GM18861 (cell line): ENCODE results near the gene PRKCA.
"Not testable (repeated sequence)": the region's sequence is repeated elsewhere in the genome, so short reads cannot be mapped to it uniquely, and the experiment has no call there.

Source experiments
- ATAC-seq: cut with Tn5 transposase; IDR thresholded peaks from one replicate; pipeline ENCODE4 v1.9.1; 2021; ENCODE audit not compliant: unreplicated experiment

Gene PRKCA

DNA sequence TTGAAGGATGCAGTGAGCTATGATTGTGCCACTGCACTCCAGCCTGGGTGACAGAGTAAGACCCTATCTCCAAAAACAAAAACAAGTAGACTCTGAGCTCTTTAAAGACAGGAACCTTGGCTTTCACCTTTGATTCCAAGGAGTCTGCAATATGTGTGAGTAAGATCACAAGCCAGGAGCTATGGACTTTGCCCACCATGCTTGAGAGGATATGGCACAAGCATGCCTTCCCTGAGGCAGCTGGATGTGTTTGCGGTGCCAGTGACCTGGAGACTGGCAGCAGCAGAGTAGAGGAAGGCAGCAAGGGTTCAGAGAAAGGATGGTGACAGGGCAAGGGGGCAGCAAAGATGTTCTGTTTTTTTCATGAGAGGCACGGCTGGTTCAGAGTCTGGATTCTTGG, 14.5 kb upstream of the PRKCA start:
- ATAC-seq: no peak

DNA sequence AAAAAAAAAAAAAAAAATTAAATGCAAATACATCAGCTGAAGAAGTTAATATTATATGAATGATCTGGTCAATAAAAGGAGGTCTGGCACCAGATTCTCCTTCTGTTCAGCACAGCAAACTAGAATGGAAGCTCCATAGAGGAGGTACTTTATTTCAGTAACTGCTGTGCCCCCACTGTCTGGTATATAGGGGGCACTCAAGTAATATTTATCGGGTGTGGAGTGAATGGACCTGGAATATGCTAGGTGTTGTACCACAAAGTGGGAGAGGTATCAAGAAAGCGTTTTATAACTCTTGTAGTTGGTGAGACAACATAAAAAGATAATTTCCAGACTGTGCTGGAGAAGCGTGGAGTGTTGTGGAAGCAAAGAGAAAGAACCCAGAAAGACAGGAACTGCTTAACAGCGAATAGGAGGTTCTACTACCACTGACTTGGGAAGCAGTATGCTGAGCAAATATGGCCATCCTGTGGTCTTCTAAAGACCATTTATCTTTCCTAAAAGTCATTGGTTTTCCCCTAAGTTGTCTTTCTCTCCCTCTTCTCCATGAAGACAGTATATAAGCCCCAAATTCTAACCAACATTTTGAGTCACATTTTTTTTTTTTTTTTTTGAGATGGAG, 12.2 kb upstream of the PRKCA start:
- ATAC-seq: no peak

DNA sequence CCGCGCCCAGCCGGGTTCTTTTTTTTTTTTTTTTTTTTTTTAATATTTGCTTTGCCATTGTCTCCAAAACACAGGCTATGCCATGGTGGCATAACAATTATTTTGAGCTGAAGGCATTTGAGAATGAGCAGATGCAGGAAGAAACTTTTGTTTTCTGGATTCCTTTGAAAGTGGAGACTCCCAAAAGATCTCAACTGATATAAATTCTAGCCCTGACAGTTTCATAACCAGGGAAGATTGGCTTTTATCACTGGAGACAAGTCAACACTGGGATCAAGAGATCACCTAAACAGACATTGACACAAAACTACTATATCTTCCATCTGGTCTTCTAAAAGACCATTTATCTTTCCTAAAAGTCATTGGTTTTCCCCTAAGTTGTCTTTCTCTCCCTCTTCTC, 10.1 kb upstream of the PRKCA start:
- no peak for ATAC-seq

DNA sequence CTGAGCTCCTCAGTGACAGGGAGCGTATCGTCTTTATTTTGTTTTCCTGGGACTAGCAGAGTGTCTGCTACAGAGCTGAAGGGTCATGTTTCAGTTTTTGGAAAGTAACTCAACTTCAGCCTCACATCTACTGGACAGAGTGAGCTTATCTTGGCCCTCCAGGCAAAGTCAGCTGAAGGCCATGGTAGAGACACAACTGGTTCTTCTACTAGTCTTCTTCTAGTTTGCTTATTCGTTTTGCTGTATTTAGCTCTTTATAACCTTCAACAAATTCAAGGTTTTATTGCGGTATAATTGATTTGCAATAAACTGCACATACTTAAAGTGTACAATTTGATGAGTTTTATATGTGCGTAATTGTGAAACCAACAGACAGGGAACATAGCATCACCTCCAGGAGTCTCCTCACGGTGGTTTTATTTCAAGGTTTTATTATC, 6.1 kb upstream of the PRKCA start:
- ATAC-seq: no peak

DNA sequence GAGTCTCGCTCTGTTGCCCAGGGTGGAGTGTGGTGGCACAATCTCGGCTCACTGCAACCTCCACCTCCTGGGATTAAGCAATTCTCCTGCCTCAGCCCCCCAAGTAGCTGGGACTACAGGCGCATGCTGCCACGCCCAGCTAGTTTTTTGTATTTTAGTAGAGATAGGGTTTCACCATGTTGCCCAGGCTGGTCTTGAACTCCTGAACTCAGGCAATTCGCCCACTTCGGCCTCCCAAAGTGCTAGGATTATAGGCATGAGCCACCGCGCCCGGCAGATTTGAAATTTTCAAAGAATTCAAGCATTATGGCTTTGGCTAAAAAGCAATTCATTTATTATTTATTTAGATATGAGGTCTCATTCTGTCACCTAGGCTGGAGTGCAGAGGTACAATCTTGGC, 5.0 kb upstream of the PRKCA start:
- ATAC-seq: not testable (repeated sequence)

DNA sequence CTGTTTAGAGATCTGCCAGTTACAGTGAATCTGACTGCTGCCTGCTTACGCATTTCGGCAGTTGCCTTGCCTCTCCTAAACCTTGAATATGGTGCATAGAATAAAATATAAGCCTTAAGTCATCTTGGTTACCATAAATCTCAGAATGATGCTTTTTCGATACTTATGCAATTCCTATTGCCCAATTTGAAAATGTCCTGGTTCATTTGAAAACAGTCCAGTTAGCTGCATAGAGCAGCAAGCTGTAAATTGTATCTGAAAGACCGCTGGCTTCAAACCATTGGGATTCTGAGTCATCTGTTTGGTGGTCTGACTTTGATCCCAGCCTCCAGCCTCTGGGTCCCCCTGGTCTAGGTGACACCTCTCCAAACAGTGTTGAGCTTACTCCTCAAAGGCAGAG, 2.7 kb upstream of the PRKCA start:
- no peak for ATAC-seq

DNA sequence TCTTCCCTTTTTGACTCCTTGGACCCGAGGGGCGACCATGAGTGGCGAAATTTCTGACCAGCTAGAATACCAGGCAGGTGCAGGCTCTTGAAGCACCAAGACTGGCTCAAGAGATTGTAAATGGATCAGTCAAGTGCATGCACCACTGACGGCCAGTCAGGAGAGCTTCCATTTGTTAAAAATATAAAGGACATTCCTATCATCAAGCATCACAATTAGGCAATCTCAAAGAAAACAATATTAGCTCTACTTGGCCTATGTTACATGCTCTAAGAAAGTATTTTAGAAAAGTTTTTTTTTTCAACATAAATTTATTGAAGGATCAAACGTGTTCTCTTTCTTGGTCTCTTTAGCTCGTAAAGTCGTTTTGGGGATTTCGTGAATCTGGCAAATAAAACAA, 1.5 kb upstream of the PRKCA start:
- no peak for ATAC-seq

DNA sequence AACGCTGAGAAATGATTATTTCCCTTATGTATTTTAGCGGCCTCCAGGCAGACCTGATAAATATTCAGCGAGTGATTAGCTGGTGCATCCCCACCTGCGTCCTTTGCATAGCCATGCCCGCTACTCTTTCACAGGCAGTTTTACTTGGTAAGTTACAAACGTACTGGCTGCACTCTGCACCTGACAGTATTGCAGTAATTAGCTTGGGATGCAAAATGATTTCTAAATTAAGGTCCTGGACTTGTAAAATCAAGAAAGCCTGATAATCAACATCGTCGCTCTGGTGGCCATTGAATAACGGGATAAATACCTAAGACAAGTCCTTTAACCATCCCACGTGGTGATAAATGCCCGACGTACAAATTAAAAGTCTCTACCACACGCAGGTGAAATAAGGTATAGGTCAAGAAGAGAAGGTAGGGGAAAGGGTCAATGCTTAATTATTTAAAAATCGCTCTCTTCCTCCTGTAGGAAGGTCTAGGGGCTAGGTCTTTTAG, 998 bp upstream of the PRKCA start:
- no peak for ATAC-seq

DNA sequence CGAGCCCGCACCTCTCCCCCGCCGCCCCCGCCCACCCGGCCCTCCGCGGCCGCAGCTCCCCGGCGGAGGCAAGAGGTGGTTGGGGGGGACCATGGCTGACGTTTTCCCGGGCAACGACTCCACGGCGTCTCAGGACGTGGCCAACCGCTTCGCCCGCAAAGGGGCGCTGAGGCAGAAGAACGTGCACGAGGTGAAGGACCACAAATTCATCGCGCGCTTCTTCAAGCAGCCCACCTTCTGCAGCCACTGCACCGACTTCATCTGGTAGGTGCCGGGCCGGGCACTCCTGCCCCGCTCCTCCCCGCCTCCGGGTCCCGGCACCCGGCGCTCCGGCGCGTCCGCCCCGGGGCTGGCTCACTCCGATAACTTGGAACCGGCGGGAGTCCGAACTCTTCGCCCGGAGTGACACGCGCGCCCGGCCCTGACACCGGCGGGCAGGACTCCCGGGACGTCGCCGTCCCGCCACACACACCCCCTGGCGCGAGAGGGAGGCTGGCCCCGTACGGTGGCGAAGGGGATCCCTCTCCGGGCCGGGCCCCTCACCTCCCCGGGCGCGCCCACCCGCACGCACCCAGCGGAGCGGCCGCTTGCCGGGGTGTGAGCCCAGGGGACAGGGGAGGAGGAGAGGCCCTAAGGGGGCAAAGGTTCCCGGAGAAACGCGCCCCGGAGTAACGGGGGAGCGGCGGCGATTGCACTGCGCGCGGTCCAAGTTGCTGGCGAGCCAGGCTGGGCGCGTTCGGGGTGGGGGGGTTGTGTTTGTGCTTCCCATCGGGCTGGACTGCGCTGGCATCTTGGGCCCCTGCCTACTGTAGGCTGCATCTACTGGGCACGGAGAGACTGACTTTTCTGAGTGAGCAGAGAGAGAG, 581 bp downstream of the PRKCA start:
- ATAC-seq: no peak

DNA sequence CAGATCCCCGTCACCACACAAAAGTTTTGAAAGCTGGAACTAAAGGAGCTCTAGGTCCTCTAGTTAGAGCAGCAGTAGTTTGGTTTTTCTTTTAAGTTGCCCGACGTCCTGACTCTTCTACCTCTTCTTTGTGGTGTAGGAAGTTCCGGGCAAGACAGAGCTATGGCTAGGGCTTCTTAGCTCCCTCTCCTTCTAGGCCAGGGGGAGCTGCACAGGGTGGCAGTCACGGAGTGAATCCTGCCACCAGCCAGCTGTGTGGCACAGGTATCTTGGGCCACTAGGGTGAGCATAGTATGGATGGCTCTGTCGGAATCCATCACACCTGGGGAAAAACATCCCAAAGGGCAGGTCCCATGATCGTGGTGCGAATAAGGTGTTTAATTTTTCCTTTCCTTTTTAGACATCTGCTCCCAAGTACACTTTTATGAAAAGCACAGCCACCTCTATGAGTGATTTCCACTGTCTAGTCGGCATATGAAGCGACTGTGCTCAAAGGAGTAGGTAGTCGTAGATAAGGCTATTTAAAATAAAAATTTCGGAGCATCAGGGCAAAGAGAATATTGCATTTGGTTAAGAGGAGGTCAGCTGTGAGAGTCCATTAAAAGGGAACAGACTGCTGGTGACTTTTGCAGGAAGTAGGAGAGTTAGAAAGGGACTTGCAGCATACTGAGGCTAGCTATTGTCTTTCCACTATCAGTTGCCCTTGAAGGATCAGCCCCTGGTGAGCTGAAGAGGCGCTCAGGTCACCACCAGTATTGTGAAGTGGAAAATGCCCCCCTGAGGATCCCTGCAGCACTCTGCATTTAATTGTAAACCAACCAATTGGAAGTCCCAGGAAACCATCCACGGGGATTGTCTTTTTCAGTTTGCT, 2.1 kb downstream of the PRKCA start:
- ATAC-seq: no peak

DNA sequence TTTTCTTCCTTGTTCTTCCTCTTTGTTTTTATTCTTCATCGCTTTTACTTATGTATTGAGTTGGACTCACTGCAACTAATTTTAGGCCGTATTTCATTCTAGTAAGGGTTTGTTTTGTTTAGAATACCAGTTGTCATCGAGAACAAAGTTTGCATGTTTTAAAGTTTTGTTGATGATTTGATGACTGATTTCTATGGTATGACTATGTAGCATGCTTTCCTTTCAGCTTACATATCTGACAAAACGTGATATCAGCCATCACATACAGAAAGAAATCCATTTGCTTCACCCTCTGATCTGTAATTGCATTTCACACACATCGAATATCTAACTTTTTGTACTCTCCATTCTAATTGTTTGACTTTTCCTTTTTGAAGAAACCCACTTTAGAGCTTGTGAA, 4.0 kb downstream of the PRKCA start:
- ATAC-seq: no peak

DNA sequence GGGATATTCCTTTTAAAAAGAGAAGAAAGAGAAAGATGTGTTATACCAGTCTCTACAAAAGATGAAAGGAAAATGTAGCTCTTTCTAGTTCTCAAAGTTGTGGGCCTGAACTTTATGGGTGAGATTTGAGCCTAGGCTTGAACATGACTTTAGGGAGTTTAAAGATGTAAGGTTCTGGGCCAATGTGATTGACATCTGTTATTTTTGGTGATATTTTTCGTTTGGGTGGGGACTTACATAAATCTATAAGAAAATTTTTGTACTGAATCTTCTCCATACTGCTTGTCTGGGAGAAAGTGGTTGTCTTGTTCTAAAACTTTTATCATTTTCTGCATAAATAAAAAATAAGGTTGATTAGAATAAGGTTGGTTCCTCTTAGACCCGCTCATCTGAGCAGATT, 4.8 kb downstream of the PRKCA start:
- no peak for ATAC-seq

DNA sequence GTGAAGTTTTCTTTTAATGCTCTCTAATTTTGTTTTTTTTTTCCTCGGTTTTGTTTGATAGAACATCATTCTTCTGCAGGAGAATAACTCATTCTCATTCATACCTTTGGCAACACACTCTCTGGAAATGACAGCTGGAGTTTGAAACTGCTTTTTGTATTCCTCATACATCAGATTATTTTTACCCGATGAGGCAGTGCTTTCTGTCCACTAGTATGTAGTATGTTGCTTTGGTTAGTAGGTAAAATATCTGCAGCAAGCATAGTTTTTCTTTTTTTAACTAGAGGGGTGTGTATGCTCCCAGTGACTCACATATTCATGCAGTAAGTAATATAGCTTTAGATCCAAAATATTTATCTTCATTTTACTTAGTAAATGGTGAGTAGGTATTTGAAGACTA, 6.4 kb downstream of the PRKCA start:
- no peak for ATAC-seq

DNA sequence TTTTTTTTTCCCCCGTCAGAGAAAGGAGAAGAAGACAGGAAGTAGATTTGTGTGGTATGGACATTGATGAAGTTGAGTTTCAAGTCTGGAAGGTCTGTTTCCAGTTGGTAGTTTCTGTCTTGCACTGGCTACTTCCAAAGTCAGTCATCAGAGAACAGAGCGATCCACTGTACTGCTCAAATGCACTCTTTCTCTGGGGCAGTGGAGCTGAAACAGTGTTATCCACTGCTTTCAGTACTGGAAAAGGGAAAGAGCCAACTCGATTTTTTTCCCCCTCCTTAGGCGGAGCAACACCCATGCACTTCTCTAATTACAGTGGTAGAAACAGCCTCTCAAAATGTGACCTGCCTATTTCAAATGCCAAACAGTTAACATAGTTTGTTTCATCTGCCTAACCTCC, 7.4 kb downstream of the PRKCA start:
- no peak for ATAC-seq

DNA sequence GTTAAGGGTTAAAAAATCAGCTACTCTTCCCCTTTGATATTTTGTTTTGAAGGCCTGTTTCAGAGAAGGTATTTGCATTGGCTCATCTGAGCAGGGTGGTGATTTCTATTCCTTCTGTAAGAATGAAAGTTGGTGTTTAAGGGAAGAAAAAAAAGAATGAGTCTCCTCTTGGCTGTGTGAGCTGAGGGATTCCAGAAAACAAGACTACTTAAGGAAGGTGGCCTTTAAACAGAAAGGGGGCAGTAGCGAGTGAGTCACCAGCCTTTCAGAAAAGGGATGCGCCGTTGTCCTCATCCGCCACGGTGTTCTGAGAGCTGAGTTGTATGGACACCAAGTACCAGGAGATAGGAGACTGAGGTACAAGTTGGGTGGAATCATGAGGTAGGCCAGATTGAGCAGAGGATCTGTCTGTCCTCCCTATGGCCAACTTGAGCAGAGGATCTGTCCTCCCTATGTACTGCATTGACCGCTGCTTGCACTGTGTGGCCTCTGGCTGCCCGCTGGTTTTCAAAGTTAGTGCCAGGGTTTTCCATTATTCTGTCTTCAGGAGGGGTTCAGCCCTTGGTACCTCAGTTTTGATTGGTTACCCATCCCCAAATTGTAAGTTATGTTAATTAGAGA, 8.2 kb downstream of the PRKCA start:
- ATAC-seq: no peak

DNA sequence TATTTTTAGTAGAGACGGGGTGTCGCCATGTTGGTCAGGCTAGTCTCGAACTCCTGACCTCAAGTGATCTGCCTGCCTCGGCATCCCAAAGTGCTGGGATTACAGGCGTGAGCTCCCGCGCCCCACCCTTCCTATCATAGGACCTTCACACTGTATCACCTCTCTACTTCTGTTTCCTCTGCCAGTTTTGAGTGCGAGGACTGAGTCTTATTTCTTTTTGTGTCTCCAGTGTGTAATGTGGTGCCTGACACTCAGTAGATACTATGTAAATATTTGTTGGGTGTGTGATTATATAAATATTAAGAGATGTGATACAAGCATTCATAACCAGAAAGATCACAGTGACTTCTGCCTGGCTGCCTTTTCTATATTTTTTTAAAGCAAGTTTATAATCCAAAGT, 10.5 kb downstream of the PRKCA start:
- no peak for ATAC-seq

DNA sequence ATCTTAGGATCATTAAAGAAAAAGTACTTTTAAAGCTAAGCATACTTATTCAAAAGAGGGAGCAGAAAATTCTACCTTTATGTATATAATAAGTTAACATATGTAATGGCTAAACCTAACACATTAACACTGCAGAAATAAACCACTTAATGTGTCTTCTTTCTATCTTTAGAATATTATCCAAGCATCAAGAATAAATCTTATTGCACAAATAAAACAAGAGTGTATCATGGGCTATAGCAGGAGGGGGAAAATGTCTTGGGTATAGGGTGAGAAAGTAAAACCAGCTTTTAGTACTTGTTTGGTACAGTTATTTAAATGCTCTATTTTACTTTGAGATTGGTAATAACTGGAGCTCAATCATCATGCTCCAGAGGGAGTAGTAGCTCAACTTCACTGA, 10.9 kb downstream of the PRKCA start:
- ATAC-seq: no peak

DNA sequence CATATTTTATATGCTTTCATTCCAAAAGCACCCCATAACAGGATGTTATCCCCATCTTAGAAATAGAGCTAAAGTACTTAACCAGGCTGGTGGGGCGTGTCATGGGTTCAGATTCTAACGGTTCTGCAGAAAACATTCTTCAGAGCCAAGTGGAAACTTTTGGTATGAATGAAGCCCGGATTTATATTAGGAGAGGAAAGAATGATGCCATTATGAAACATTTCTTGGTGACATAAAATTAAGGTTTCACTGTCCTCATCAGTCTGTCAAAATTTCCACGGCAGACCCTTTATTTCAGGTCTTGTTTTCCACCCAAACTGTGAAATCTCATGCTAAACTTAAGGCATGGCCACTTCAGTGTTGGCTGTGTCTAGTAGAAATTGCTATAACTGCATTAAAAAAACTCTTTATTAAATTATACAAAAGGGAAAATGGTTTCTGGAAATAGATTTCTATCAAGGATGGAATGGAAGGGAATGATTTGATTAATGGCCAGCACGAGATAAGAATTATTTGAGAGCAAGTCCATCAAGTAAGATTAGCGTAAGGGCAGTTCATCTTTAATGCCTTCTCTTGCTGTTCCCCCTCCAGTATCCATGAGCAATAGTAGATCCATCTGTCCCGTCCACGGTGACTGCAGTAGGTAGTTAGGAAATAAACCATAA, 11.7 kb downstream of the PRKCA start:
- no peak for ATAC-seq

DNA sequence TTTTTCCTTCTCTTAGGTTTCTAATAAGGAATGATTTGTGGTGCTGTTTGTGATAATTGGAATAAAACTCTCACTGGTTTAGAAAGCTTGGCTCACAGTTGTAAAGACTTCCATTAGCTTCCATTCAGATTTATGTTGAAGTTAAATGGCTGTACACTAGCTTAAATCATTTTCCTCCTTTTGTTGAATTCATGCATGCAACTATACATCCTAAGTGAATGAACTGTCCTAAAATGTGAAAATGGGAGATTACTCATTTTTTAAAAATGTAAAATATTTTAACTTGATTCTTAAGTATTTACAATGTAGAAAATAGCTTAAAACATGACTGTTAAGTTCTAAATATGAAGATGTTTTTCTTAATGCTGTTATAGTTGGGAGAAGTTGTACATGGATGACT, 15.2 kb downstream of the PRKCA start:
- ATAC-seq: no peak

DNA sequence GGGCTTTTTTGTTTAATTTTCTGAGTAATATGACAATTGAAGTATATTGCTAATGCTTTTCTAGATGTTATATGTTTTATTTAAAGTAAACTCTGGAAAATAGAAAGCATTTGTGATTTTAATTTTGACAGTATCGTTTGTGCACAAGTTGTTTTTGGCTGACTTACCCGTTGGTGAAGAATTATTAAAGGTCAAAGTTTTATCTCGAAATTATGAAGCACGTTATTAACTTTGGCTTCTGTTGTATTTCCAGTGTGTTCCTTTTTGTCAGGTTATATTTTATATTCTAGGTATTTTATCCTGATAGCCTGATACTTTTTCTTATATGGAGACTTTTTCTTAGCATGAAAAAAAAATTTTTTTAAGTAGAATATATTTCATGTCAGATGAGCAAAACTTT, 16.8 kb downstream of the PRKCA start:
- ATAC-seq: no peak

DNA sequence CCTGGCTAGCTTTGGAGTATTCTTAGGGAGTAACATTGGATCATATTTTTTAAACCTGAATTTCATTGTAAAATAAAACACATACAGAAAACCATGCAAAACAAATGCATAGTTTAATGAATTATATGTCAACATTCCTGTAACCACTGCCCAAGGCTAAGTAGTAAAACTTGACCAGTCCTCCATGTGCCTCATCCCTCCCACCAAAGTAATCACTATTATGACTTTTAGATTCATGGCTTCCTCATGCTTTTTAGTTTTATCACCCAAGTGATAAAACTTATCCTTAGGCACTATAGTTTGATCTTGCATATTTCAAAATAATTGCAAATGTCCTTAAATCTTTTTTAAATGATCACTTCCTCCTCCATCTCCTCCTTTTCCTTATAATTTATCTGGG, 20.4 kb downstream of the PRKCA start:
- no peak for ATAC-seq
